Stimulated activated CD4-positive, alpha-beta T cell treated with anti-CD3 and anti-CD28 coated beads, Interleukin-12 subunit alpha, Interleukin-12 subunit beta, amount 100 ng/mL, for 4 hours (primary cell): ENCODE measurements around the gene STAT6.

Experiments used
- DNase-seq: peaks from one replicate; pipeline ENCODE4 v3.0.0-alpha.2; 2020

The STAT6 gene

GRCh38 chr12:57099766-57100165 lies 11.4 kb downstream of the STAT6 start:
- DNase-seq, result no peak

- no peak for DNase-seq
These were observed 12.0 kb downstream of the STAT6 start for GRCh38 chr12:57099047-57099714.

- no peak for DNase-seq
These were observed 12.6 kb downstream of the STAT6 start for GRCh38 chr12:57098546-57098945.

- DNase-seq, result no peak
These were observed 13.7 kb downstream of the STAT6 start for GRCh38 chr12:57097554-57097835.

- DNase-seq, result no peak
These were observed 14.2 kb downstream of the STAT6 start for GRCh38 chr12:57096748-57097553.

- DNase-seq, result no peak
These were observed 15.0 kb downstream of the STAT6 start for GRCh38 chr12:57096099-57096572.

GRCh38 chr12:57095440-57095839 lies 15.7 kb downstream of the STAT6 start:
- DNase-seq, result no peak

GRCh38 chr12:57094208-57095160 lies 16.7 kb downstream of the STAT6 start:
- no peak for DNase-seq

GRCh38 chr12:57093415-57094207 lies 17.6 kb downstream of the STAT6 start:
- DNase-seq, result peak; percentile 77

- no peak for DNase-seq
These were observed 18.2 kb downstream of the STAT6 start for GRCh38 chr12:57092876-57093414.

GRCh38 chr12:57092529-57092862 lies 18.7 kb downstream of the STAT6 start:
- DNase-seq, result no peak

GRCh38 chr12:57091638-57092528 lies 19.3 kb downstream of the STAT6 start:
- no peak for DNase-seq

GRCh38 chr12:57090924-57091637 lies 20.1 kb downstream of the STAT6 start:
- no peak for DNase-seq

- no peak for DNase-seq
These were observed 20.7 kb downstream of the STAT6 start for GRCh38 chr12:57090490-57090889.

GRCh38 chr12:57089271-57090245 lies 21.6 kb downstream of the STAT6 start:
- DNase-seq, result peak; percentile 58

- peak; percentile 85 for DNase-seq
These were observed 22.6 kb downstream of the STAT6 start, which contains the start of gene NAB2 for GRCh38 chr12:57088354-57089270. Gene NAB2, plus strand, starts transcription at chr12:57089114. Its CDS starts 158 bp downstream, at chr12:57089272.

- peak; percentile 80 for DNase-seq
These were observed 23.3 kb downstream of the STAT6 start for GRCh38 chr12:57087691-57088353.
